ENCODE measurements around the gene CUL4A.

The CUL4A gene

DNA sequence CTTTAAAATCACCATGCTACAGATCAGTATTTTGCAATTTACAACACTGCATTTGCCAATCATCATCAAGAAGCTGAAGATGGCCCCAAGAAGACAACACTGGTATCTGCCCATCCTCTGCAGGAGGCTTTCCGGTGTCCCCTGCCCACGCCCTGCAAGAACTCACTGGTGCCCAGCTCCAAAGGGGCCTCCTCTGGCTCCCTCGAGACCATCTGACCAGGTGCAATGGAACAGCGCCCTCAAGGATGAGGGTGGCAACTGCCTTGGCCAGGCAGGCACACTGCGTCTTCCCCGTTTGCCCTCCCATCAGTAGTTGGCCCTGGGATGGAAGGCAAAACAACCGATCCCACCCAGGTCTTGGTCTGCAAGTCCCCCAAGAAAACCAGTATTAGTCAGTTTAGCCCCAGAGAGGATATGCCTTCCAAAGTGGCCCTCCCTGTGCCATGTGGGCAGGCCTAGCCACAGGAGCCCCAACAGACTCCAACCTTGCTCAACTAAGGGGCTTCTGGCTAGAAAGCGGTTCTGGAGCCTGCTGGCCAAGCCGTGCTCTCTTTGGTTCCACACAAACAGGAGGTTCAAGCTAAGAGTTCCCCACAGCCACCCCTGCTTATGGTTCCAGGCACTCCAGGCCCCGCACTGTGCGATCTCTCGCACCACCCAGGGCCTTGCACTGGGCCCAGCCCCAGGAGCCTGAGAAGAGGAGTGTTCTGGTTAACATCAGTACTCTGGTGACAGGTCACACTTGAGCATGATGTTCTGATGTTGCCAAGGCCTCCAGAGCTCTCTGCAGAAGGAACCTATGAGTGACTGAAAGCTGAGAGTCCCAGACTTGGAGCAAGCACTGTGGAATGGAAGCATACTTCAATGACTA lies 5.7 kb upstream of the CUL4A start:
- in situ Hi-C loops (cut with HindIII; ENCODE audit: low pct_ligation_motif_present, low pct_unique_long_range_greater_than_20kb, low sequenced_read_pairs), result no loop called here
- DNase-seq, result no peak

DNA sequence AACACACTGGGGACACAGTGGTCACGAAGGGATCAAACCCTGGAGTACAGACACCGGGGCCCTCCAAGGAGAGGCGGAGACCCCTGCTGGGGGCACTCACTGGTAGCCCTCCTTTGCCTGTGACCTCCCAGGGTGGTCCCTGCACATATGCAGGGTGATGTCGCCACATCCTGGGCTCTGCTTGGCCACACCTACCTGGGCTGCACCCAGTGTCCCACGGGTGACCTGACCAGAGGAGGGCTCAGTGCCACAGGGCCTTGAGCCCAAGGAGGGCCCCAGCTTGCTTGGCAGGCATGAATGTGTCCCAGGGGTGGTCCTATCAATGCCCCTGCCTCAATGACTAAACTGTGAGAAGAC lies 5.1 kb upstream of the CUL4A start:
- in situ Hi-C loops (cut with HindIII; ENCODE audit: low pct_ligation_motif_present, low pct_unique_long_range_greater_than_20kb, low sequenced_read_pairs), result no loop called here
- DNase-seq, result no peak

- no peak for DNase-seq
- in situ Hi-C loops (cut with HindIII; ENCODE audit: low pct_ligation_motif_present, low pct_unique_long_range_greater_than_20kb, low sequenced_read_pairs), result no loop called here
Measured at GRCh38 chr13:113205428-113205931, 3.9 kb upstream of the CUL4A start.

DNA sequence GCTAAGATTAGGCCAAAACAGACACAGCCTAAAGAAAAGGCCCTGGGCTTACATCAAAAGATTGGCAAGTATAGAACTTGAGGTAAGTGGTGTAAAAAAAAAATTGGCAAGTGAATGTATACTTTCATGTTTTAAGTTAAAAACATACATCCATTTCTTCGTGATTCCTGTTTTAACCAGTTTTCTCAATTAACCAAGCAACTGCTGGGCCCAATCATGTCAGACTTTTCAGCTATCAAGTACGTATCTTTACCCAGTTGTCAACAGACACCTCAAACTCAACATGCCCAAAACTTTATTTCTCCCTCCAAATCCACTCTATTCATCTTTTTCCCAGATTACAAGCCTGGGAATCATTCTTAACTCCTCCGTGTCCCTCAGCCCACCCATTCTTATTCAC lies 2.0 kb upstream of the CUL4A start:
- no peak for DNase-seq
- in situ Hi-C loops (cut with HindIII; ENCODE audit: low pct_ligation_motif_present, low pct_unique_long_range_greater_than_20kb, low sequenced_read_pairs), result no loop called here

DNA sequence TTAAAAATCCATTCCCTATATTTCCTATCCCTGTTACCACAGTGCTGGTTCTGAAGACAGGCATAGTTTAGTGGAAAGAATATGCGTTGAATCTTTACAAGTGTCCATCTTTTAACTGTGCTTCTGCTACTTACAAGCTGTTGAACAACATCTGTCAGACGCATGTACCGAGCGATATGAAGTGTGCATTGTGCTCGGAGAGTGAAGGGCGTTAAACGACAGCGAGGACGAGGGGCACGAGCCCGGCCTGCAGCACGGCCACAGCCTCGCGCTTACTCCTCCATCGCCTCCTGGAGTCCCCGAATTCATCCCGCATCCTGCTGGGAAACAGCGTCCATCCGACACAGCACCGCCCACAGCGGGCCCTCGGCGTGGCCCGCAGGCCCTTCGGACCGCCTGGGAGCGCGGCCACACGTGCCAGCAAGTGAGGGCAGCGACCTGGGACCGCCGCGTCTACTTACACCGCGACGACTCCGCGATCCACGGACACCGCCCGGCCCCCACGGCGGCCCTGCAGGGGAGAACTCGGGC lies 1.5 kb upstream of the CUL4A start:
- in situ Hi-C loops (cut with HindIII; ENCODE audit: low pct_ligation_motif_present, low pct_unique_long_range_greater_than_20kb, low sequenced_read_pairs), result no loop called here
- peak; percentile 39 for DNase-seq

DNA sequence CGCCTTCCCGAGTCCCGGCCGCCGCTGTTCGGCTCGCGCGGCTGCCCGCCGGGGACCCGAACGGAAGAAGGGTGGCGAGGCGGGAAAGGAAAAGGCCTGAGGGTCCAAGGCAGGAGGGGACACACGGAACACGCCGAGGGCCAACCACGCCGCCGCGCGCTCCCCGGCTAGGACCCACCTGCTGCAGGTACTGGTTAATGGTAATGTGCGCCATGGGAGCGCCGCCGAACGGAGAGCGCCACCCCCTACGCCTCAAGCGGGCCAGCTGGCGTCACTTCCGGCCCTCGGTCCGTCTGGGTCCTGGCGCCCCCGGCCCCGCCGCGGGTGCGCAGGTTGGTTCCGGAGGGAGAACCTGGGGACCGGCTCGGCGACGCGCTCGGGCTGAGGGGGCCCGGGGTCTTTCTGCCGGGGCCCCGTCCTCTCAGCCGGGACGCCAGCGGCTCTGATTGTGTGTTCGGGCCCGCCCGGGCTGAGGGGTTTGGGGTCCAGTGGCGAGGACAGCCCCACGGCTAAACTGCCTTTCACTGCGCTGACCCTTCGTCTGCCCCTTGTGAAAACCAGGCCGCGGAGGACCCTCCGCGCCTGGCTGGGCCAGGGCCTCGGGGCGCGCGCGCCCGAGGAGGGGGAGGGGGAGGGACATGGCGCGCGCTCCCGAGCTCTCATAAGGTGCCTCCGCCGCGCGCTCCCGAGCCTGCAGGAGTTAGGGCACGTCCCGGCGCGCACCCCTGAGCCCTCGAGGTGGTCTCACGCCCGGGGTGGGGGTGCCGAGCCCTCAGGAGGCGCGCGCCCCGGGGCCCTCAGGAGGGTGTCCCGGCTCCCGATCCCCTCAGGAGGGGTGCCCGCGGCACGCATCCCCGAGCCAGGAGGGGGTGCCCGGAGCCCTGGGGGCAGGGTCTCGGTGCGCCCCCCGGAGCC lies 735 bp upstream of the CUL4A start, which contains the start of gene PCID2:
TSS of gene PCID2 (minus strand) at position 249 of the 915 bp plus-strand sequence. CDS start at position 214, 35 bp downstream.
- in situ Hi-C loops (cut with HindIII; ENCODE audit: low pct_ligation_motif_present, low pct_unique_long_range_greater_than_20kb, low sequenced_read_pairs), result no loop called here
- peak; percentile 88 for DNase-seq

- DNase-seq, result peak; percentile 47
- in situ Hi-C loops (cut with HindIII; ENCODE audit: low pct_ligation_motif_present, low pct_unique_long_range_greater_than_20kb, low sequenced_read_pairs), result no loop called here
Measured at GRCh38 chr13:113209759-113210421, 477 bp downstream of the CUL4A start.

GRCh38 chr13:113210833-113211232 lies 1.4 kb downstream of the CUL4A start:
- in situ Hi-C loops (cut with HindIII; ENCODE audit: low pct_ligation_motif_present, low pct_unique_long_range_greater_than_20kb, low sequenced_read_pairs), result no loop called here

DNA sequence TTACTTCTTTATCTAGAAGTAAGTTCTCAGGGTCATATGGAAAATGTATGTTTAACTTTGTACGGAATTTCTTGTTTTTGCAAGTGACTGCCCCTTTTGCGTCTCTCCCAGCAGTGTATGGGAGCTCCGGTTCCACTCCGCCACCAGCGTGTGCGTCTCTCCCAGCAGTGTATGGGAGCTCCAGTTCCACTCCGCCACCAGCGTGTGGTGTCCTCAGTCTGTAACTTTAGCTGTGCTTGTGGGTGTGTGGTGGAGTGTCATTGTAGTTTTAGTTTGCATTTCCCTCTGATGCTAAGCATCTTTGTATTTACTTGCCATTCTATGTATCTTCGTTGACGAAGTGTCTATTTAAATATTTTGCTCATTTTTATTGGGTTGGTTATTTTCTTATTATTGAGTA lies 2.4 kb downstream of the CUL4A start:
- in situ Hi-C loops (cut with HindIII; ENCODE audit: low pct_ligation_motif_present, low pct_unique_long_range_greater_than_20kb, low sequenced_read_pairs), result no loop called here
- peak; percentile 15 for DNase-seq

More at GRCh38 chr13:113210833-113211232, 1.4 kb downstream of the CUL4A start:
- no peak for DNase-seq

- DNase-seq, result peak; percentile 31
- in situ Hi-C loops (cut with HindIII; ENCODE audit: low pct_ligation_motif_present, low pct_unique_long_range_greater_than_20kb, low sequenced_read_pairs), result no loop called here
Measured at GRCh38 chr13:113216254-113217048, 7.0 kb downstream of the CUL4A start.

DNA sequence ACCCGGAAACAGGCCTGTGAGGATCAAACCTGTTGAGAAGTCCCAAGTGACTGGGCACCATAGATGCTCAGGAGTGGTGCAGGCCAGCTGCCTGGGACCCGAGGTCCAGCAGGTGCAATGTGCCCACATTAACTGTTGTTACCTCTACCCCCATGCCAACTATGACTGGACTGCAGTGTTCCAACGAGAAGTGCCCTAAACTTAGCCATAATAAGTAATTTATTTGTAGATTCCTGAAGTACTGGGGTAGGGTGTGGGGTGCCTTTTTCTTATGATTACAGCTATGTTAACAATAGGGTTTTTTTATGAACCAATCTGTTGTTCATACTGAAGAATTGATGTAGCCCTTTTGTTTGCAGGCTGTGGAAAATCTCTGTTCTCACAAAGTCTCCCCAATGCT lies 9.2 kb downstream of the CUL4A start:
- in situ Hi-C loops (cut with HindIII; ENCODE audit: low pct_ligation_motif_present, low pct_unique_long_range_greater_than_20kb, low sequenced_read_pairs), result no loop called here

DNA sequence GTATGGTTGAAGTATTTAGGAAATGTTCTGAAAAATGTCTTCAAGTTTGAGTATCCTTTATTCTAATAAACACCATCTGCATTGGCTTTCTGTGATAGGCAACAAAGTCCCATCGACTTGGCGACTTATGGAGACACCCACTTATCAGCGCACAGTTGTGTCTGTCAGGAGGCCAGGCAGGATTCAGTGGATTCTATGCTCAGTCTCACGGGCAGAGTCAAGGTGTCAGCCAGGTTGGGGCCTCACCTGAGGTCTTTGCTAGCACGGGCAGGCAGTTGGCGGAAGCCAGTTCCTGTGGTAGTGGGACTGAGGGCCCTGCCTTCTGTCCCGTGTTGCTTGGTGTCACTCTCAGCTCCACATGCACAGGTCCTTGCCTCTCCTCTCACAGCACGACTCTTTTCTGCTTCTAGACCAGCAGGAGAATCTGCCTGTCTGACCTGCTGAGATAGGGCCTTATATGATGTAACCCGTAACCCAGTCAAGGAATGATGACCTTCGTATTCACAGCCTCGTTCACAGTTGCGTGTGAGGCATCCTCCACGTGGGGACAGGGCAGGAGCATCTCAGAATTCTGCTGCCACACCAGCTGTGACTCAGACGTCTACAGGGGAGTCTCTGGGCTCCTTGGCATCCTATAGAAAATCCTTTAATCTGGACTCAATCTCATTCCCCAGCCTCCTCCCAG lies 10.0 kb downstream of the CUL4A start:
- in situ Hi-C loops (cut with HindIII; ENCODE audit: low pct_ligation_motif_present, low pct_unique_long_range_greater_than_20kb, low sequenced_read_pairs), result no loop called here
- no peak for DNase-seq

More for the DNA sequence above, 9.2 kb downstream of the CUL4A start:
- peak; percentile 28 for DNase-seq

DNA sequence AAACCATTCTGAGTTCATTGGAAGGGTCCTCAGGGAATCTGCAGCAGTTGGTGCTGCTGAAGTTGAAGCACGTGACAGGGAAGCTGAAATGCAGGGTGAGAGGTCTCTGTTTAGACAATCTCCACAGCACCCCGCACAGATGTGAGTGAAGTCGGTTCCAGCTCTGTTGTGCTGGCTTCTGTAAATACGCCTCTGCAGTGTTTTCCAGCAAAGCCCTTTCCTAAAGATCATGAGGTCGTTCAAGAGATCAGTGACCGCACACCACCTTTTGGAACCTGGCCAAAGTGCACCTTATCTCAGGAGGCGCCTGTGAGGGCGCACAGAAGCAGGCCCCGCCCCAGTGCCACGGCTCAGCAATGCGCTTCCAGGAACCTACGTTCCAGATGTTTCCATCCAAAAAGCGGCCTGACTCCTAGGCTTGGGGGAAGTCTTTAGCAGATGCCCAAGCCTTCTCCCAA lies 10.8 kb downstream of the CUL4A start:
- in situ Hi-C loops (cut with HindIII; ENCODE audit: low pct_ligation_motif_present, low pct_unique_long_range_greater_than_20kb, low sequenced_read_pairs), result no loop called here
- no peak for DNase-seq

GRCh38 chr13:113220877-113221276 lies 11.5 kb downstream of the CUL4A start:
- in situ Hi-C loops (cut with HindIII; ENCODE audit: low pct_ligation_motif_present, low pct_unique_long_range_greater_than_20kb, low sequenced_read_pairs), result no loop called here
- DNase-seq, result peak; percentile 15

- in situ Hi-C loops (cut with HindIII; ENCODE audit: low pct_ligation_motif_present, low pct_unique_long_range_greater_than_20kb, low sequenced_read_pairs), result no loop called here
- DNase-seq, result no peak
Measured at GRCh38 chr13:113223070-113223469, 13.7 kb downstream of the CUL4A start.

DNA sequence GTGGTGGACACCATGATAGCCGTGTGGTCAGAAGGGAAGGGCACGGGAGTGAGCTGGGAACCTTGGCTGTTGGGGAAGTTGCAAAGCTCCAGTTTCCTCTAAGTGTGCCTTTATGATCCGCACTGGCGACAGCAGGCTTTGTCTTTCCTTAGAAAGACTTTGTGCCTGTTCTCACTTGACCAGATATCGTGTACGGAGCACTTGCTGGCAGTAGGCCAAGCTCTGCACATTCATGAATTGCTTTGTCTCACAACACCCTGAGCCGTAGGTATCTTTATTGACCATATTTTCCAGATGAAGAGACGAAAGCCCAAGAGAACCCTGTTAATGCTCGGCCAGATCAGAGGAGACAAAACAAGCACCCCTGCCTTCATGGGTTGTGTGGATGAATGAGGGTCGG lies 15.1 kb downstream of the CUL4A start:
- in situ Hi-C loops (cut with HindIII; ENCODE audit: low pct_ligation_motif_present, low pct_unique_long_range_greater_than_20kb, low sequenced_read_pairs), result no loop called here
- no peak for DNase-seq

DNA sequence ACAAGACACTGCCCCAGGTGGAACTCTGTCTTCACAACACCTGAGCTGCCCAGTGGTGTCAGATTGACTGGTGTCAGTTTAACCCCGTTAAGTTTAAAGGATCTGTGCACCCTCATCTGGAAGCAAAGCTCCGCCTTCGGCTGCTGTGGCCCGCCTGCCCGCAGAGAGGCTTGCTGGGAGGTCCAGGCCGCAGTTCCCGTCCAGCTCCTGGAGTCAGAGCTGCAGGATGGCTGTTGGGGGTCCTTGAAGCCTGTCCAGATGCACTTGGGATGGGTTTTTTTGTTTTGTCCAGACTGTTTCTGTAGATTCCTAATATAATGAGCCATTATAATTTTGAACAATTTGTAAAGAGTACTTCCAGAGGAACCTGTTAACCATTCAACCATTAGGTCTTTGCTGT lies 16.1 kb downstream of the CUL4A start:
- in situ Hi-C loops (cut with HindIII; ENCODE audit: low pct_ligation_motif_present, low pct_unique_long_range_greater_than_20kb, low sequenced_read_pairs), result no loop called here

More for the DNA sequence above, 16.1 kb downstream of the CUL4A start:
- DNase-seq, result no peak

Data from ACHN (cell line).